GM21447 (cell line): ENCODE results near the gene KAT6B.
"Not testable (repeated sequence)": the region's sequence is repeated elsewhere in the genome, so short reads cannot be mapped to it uniquely, and the experiment has no call there.

Source experiments
- ATAC-seq: cut with Tn5 transposase; IDR thresholded peaks from one replicate; pipeline ENCODE4 v1.9.1; 2021; ENCODE audit not compliant: unreplicated experiment

Gene KAT6B

GRCh38 chr10:74887614-74888284 lies 61.3 kb downstream of the KAT6B start:
- no peak for ATAC-seq

DNA sequence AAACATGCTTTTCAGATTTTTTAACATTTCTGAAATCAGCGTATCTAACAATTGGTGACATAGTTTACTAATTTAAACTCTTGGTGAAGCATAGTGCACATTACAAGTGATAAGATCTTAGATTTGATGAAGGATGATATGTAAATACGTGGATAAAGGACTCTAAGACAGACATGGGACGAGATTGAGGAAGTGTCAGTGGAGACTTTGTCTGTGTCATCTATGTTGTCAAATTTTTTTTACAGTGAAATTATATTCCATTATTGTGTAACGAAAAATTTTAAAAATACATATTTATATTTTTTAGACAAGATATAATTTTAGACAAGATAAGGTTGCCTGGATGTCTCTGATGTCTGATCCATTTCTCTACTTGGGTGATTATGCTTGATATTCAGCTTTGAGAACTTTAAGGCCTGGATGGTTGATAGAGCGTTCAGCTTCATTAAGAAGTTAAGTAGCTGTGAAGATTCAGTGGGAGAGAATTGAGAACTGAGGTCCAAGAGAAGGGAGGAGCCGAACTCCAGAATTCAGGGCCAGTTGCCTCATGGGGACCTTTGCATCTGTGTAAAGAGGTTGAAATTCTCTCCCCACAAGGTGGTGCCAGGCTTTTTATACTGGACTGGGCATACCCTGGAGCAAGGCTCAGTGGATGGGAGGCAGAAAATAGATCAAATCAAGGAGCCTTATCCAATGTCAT lies 62.7 kb downstream of the KAT6B start:
- ATAC-seq: no peak

DNA sequence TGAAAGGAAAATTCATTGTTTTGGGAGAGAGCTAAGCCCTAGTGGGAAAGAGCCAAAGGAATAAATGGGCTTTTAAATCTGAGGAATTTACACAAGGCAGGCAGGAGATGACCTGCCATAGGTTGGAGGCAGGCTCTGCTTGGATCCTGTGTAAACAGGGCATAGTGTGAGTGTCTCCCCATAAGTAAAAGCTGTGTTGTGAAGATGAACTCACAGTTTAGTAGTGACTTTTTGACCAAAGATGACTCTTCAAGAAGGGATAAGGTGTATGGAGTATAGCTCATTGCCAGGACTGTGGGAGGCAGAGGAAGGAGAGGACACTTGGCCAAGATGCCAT lies 63.2 kb downstream of the KAT6B start:
- ATAC-seq: no peak

DNA sequence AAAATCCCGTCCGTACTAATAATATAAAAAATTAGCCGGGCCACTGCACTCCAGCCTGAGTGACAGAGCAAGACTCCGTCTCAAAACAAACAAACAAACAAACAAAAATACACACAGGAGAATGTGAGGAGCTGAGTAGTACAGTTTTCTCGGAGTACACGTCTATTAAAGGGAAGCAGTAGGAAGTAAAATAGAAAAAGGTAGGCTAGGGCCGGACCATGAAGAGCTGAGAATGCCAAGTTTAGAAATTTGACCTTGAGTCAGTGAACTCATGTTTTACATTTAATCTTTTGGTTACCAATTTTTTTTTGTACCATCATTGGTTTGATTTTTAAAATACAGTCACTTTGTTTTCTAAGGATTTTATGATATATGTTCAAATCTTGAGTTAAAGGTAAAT lies 64.1 kb downstream of the KAT6B start:
- ATAC-seq: no peak

DNA sequence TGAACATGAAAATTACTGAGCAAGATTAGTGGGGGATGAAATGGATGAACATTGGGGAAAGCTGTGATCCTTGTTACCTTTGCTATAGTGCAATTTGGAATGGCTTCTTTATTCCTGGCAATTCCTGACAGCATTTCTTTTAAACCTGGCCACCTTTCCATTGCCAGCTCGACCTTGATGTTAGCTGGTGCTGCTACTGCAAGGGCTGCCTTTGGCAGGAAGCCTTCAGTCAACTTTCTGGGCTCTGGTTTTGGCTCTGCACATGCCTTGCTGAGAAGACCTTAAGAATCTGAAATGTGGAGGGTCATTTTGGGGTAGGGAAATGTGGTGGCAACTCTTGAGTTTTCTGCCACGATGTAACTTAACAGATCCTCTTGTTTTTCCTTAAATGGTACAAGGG lies 64.7 kb downstream of the KAT6B start:
- ATAC-seq: no peak

- ATAC-seq: no peak
These were observed 66.4 kb downstream of the KAT6B start for GRCh38 chr10:74892839-74893238.

DNA sequence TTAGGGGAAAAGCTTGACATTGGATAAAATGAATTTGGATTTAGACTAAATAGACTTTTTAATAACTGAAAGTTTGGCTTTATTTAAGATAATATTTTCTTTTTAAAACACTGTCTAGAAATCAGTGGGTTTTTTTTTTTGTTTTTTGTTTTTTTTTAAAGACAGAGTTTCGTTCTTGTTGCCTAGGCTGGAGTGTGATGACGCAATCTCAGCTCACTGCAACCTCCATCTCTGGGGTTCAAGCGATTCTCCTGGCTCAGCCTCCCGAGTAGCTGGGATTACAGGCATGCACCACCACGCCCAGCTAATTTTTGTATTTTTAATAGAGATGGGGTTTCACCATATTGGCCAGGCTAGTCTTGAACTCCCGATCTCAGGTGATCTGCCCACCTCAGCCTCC lies 66.9 kb downstream of the KAT6B start:
- ATAC-seq: not testable (repeated sequence)

DNA sequence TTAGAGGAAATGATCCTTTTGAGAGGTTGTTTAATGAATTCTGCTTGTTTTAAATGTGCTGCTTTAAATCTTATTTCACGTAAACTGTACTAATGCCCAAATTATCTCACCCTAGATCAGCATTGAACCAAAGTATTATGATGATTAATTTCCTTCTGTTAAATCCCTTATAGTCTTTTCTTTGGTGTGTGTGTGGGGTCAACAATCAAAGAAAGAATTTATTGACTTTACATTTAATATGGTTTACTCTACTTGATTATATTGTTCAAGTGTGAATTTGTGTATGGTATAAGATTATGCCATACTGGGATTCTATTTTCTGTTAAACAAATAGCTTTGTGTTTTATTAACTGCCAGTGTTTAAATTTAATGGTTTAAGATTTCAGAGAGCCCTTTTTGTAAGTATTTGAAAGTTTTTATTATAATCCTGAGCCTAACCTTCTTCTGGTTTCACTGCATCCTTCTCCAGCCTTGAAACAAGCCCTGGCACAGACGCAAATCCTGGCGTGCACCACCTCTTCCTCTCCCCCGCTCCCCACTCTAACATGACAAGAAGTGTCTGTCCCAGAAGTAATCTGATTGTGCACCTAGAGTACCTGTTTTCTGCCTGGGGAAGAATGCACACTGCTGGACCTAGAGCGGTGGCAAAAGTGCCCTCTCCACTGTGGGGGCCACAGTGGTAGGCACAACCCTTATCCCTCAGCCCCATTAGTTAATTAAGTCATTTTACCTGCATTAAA lies 70.6 kb downstream of the KAT6B start:
- ATAC-seq: no peak

GRCh38 chr10:74898201-74898976 lies 72.0 kb downstream of the KAT6B start:
- ATAC-seq: peak; percentile 65

DNA sequence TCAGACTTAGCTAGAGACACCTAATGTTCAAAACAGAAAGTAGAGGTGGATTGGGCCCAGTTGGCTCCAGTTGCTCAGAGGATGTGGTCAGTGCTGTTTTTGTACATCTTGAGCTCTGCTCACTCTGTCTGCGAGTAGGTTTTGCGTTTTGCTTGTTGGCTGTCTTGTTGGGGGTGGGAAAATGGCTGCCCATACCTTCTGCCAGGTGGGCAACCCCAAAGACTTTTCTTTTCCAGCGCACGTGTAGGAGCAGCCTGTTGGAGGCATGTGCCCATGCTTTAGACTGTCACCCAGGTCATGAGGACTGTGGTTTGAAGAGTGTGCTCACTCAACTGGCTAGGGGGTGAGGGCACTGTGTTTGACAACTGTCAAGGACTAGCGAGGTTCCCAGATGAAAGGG lies 73.9 kb downstream of the KAT6B start:
- ATAC-seq: peak; percentile 59

GRCh38 chr10:74901301-74901700 lies 74.9 kb downstream of the KAT6B start:
- no peak for ATAC-seq

DNA sequence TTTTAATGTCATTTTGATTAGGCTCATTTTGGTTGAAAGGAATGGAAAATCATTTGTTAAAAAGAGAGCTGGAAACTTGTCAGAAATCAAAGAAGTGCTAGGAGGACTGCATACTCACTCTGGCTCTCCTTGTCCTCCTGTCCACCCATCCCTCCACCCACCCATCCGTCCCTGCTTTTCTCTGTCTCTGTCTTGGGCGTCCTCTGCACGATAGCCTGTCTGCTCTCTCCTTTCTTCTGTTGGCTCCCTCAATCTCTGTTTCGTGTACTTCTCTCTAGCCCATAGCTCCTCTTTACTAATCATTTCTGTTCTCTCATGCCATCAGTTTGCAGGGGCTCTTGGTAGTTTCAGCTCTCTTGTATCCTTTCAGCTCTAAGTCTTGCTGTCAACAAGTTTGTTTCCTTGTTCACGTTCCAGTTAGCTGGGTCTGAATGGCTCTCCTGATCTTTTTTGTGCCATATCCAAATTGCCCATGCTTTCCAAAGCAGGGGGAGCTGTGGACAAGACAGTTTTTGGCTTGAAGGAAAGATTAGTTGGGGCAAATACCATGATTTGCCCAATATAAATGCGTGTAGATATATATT lies 75.6 kb downstream of the KAT6B start:
- no peak for ATAC-seq

DNA sequence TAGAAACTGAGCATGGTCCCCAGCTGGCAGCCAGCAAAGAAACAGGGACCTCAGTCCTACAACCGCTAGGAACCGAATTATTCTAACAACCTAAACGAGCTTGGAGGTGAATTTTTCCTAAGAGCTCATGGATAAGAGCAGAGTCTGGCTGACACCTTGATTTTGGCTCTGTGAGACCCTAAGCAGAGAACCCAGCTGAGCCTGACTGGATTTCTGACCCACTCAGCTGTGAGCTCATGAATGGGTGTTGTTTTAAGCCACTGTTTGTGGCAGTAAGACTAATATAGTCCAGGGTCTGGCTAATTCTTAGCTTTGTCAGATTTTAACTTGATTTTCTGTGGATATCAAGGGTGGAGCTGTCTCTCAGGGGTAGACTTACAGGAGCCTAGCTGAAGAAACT lies 77.1 kb downstream of the KAT6B start:
- ATAC-seq: no peak

DNA sequence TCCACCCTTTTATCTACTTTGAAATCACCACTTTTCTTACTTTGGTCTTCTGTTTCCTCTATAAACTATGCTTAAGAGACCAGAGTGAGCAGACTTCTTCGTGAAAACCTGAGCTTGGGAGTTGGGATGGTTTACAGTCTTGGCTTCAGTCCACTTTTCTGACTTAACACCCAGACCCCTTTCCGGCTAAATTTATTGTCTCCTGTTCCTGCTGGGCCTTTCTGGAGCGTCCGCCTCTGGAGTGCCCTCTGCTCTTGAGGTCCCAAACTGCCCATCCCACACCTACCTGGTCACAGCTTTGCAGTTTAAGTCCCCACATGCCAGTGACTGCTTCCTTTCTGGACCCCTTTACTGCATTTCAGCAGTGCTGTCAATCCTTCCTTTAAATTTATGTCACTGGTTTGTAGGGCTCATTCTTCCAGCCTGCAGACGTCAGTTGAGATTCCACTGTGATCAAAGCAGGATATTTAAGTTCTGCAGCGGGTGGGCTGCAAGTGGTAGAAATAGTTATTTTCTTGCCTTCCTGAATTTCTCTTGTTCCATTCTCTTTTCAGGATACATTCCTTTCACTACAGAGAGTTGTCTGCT lies 80.3 kb downstream of the KAT6B start:
- ATAC-seq: no peak

- ATAC-seq: no peak
These were observed 83.3 kb downstream of the KAT6B start for GRCh38 chr10:74909670-74910069.

- no peak for ATAC-seq
These were observed 84.0 kb downstream of the KAT6B start for GRCh38 chr10:74910241-74910975.

GRCh38 chr10:74910976-74911350 lies 84.6 kb downstream of the KAT6B start:
- ATAC-seq: no peak

DNA sequence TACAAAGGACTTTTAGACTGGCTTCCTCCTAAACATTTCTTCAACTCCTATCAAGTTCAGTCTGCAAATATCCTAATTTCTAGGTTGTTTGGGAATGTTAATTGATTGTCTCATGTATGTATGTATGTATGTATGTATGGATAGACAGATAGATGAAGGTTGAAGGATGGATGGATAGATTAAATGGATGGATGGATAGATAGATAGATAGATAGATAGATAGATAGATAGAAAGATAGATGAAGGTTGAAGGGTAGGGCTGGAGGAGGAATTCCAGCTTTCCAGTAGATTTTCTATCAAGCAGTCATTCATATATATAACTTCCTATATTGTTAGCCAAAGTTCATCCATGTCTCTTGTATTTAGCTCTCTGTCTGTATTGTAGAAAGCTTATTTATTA lies 85.8 kb downstream of the KAT6B start:
- no peak for ATAC-seq

GRCh38 chr10:74912682-74913081 lies 86.3 kb downstream of the KAT6B start:
- ATAC-seq: no peak

DNA sequence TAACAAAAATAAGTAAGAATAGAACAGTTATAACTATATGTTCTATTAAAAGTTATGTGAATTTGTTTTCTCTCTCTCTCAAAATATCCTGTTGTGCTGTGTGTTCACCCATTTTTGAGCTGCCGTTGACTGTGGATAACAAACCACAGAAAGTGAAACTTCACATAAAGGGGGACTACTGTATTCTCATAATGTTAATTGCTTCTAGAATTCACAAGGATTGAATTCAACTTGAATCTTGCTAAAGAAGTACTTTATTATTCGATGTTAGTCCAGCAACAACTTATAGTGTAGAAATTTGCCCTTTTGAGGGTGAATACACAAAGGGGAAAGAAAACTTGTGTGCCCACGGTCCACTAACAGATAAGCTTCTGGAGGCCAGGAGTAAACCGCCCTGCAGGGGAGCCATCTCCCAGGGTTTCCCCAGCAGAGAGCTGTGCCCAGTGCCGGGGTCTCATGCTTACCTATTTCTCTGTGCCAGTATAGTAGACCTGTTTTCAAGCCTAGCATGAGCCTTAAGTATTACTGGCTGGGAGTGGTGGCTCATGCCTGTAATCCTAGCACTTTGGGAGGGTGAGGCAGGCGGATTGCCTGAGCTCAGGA lies 87.1 kb downstream of the KAT6B start:
- ATAC-seq: peak; percentile 60
